OCI-LY7 (cell line): ENCODE data around the gene LRFN2. TPM values are rescaled to one million over a fixed set of nuclear protein-coding genes. Genes with fewer than 3 reads are reported as not detected.

ENCODE experiments used
- BruUV-seq: library from RNA; stranded (reverse); fragments of 400-500 nt; replicated peaks from 2 replicates; lab custom pipeline; 2021; lab: Mats Ljungman, UMichigan
- CTCF ChIA-PET: fragments of 300-600 bp; sonication (Branson Sonifier 250); formaldehyde crosslinking; loops from one replicate; lab custom pipeline; 2022; ENCODE audit warnings: antibody characterized with exemption; ENCODE audit not compliant: unreplicated experiment; lab: Charles Lee
- POLR2A ChIA-PET: fragments of 300-600 bp; sonication (Branson Sonifier 250); formaldehyde crosslinking; loops from one replicate; lab custom pipeline; 2022; ENCODE audit warnings: antibody characterized with exemption; lab: Charles Lee
- DNase-seq: peaks from one replicate; pipeline ENCODE4 v3.0.0-alpha.2; 2015; ENCODE audit warnings: low spot score
- H2AFZ ChIP-seq: fragments of 200-600 bp; sonication (generic), shearing (Covaris generic); 2 replicates; pipeline ENCODE4 v1.6.1; 2014; ENCODE audit warnings: mild to moderate bottlenecking, antibody characterized with exemption, low read length, moderate library complexity
- H3K27ac ChIP-seq: fragments of 200-600 bp; sonication (generic); 2 replicates; pipeline ENCODE4 v1.5.1; 2014; ENCODE audit warnings: mixed run types, low read depth, mild to moderate bottlenecking, moderate library complexity, low read length, inconsistent platforms; ENCODE audit not compliant: poor library complexity, severe bottlenecking
- H3K36me3 ChIP-seq: fragments of 200-600 bp; sonication (generic); 2 replicates; pipeline ENCODE4 v1.6.1; 2014; ENCODE audit warnings: mild to moderate bottlenecking, antibody characterized with exemption, low read length, moderate library complexity, mixed read lengths; ENCODE audit not compliant: insufficient read depth
- H3K4me1 ChIP-seq: fragments of 200-600 bp; sonication (generic); 2 replicates; pipeline ENCODE4 v1.5.1; 2014; ENCODE audit warnings: mild to moderate bottlenecking, low read length; ENCODE audit not compliant: insufficient read depth, poor library complexity, severe bottlenecking
- H3K4me2 ChIP-seq: fragments of 200-600 bp; sonication (generic); 2 replicates; pipeline ENCODE4 v1.6.1; 2014; ENCODE audit warnings: mild to moderate bottlenecking, low read length
- H3K4me3 ChIP-seq: fragments of 200-600 bp; sonication (generic); 2 replicates; pipeline ENCODE4 v1.5.1; 2014; ENCODE audit warnings: mild to moderate bottlenecking, low read depth, low read length; ENCODE audit not compliant: poor library complexity, severe bottlenecking
- H3K79me2 ChIP-seq: fragments of 200-600 bp; sonication (generic); 2 replicates; pipeline ENCODE4 v1.6.1; 2016; ENCODE audit warnings: low read depth, mild to moderate bottlenecking, low read length, moderate library complexity, mixed read lengths; ENCODE audit not compliant: insufficient read depth
- H3K9me2 ChIP-seq: fragments of 200-600 bp; sonication (generic); 2 replicates; pipeline ENCODE4 v1.6.1; 2016; ENCODE audit warnings: mild to moderate bottlenecking, low read length, mixed read lengths; ENCODE audit not compliant: insufficient read depth
- H3K9me3 ChIP-seq: fragments of 200-600 bp; sonication (generic); 2 replicates; pipeline ENCODE4 v1.6.1; 2014; ENCODE audit warnings: mild to moderate bottlenecking, mixed run types, low read length, mixed read lengths
- H4K20me1 ChIP-seq: fragments of 200-600 bp; sonication (generic); 2 replicates; pipeline ENCODE4 v1.6.1; 2014; ENCODE audit warnings: mild to moderate bottlenecking, antibody characterized with exemption, low read length, moderate library complexity, mixed read lengths; ENCODE audit not compliant: insufficient read depth
- EZH2phosphoT487 ChIP-seq: fragments of 200-600 bp; sonication (generic); IDR thresholded peaks from 2 replicates; pipeline ENCODE4 v1.6.1; 2018; ENCODE audit warnings: low read depth, borderline replicate concordance, mild to moderate bottlenecking, mixed run types, antibody characterized with exemption, low read length, moderate library complexity, mixed read lengths
- intact Hi-C: fragments of 100-400 bp; cut with micrococcal nuclease; formaldehyde crosslinking; loops from one replicate; pipeline ENCODE4 v1.10.0; 2022; ENCODE audit not compliant: unreplicated experiment
- total RNA-seq, 2 experiments: library from RNA; depleted of rRNA in 1 of 2; stranded (reverse); fragments of >200 nt in 1 of 2; shearing (Covaris generic) in 1 of 2; gene quantifications; 2 replicates each; pipeline ENCODE4 v1.2.3, GENCODE V29; 2014 to 2022
- TF ChIP-seq, protein P1 (sequence below): fragments of 200-600 bp; sonication (generic); conservative IDR thresholded peaks from 2 replicates; pipeline ENCODE4 v1.5.1; 2014; ENCODE audit warnings: mild to moderate bottlenecking, antibody characterized with exemption, low read length, moderate library complexity, mixed read lengths

LRFN2 gene
- total RNA-seq, 2 experiments from 2014 or later, result not detected

DNA sequence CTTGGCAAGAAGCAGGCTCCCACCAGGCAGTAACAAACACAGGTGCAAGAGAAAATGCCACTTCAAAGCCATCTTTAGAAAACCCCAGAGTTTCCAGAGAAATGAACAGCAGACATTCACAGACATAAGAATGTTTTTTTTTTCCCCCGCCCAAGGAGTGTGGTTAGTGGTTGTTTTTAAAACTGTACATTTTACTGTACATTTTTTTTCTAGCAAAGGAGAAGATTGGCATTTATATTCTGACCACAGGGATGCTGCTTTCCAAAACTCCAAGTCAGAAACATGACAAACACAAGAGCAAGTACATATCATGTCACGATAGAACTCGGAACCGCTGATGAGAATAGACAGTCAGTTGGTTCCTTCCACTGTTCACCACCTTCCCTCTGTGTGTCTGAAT lies 197.9 kb downstream of the LRFN2 start:
- TF ChIP-seq, protein P1, sequence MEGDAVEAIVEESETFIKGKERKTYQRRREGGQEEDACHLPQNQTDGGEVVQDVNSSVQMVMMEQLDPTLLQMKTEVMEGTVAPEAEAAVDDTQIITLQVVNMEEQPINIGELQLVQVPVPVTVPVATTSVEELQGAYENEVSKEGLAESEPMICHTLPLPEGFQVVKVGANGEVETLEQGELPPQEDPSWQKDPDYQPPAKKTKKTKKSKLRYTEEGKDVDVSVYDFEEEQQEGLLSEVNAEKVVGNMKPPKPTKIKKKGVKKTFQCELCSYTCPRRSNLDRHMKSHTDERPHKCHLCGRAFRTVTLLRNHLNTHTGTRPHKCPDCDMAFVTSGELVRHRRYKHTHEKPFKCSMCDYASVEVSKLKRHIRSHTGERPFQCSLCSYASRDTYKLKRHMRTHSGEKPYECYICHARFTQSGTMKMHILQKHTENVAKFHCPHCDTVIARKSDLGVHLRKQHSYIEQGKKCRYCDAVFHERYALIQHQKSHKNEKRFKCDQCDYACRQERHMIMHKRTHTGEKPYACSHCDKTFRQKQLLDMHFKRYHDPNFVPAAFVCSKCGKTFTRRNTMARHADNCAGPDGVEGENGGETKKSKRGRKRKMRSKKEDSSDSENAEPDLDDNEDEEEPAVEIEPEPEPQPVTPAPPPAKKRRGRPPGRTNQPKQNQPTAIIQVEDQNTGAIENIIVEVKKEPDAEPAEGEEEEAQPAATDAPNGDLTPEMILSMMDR, result no peak
- no peak for TF ChIP-seq EZH2phosphoT487
- H3K9me3 ChIP-seq, result no peaks in the 10 kb centered on the region
- BruUV-seq, result no TSS peak

DNA sequence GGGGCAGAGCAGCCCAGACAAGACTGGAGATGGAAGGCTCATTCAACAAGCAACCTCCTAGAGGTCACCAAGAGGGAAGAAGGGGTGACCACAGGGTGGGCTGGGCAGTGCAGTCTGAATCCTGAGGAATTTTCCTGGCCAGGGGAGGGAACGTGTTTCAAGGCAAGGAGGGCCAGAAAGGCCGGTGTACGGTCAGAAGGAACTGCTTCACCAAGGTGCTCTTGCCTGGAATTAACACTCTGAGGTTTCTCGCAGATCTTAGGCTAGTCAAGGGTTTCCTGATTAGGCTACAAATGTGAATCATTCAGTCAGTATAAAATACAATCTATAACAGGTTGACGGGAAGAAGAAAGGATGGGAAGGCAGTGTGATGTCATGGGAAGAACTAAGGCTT lies 199.3 kb downstream of the LRFN2 start:
- H3K27ac ChIP-seq, result no peak overlapping the region
- no peaks in the 10 kb centered on the region for H3K9me3 ChIP-seq
- no peak for DNase-seq
- H3K4me3 ChIP-seq, result no peak overlapping the region
- H3K9me2 ChIP-seq, result no peaks in the 10 kb centered on the region
- no peak overlapping the region for H3K4me2 ChIP-seq
- intact Hi-C loops, result no loop called here
- TF ChIP-seq EZH2phosphoT487, result no peak
- TF ChIP-seq, protein P1, result no peak
- H4K20me1 ChIP-seq, result no peaks in the 10 kb centered on the region
- ChIA-PET CTCF (no interaction called here), POLR2A (no interaction called here)
- no peaks in the 10 kb centered on the region for H3K4me1 ChIP-seq
- BruUV-seq, result no TSS peak
- no peak overlapping the region for H2AFZ ChIP-seq
- H3K79me2 ChIP-seq, result no peaks in the 10 kb centered on the region
- H3K36me3 ChIP-seq, result no peaks in the 10 kb centered on the region

More for the DNA sequence above, 197.9 kb downstream of the LRFN2 start:
- H3K27ac ChIP-seq, result no peak overlapping the region
- DNase-seq, result no peak
- no peaks in the 10 kb centered on the region for H4K20me1 ChIP-seq
- no peaks in the 10 kb centered on the region for H3K4me1 ChIP-seq
- no peaks in the 10 kb centered on the region for H3K9me2 ChIP-seq
- no peaks in the 10 kb centered on the region for H3K79me2 ChIP-seq
- POLR2A ChIA-PET, result no interaction called here
- H2AFZ ChIP-seq, result no peak overlapping the region
- intact Hi-C loops, result no loop called here
- H3K36me3 ChIP-seq, result no peaks in the 10 kb centered on the region
- H3K4me3 ChIP-seq, result no peak overlapping the region
- CTCF ChIA-PET, result no interaction called here
- no peak overlapping the region for H3K4me2 ChIP-seq

DNA sequence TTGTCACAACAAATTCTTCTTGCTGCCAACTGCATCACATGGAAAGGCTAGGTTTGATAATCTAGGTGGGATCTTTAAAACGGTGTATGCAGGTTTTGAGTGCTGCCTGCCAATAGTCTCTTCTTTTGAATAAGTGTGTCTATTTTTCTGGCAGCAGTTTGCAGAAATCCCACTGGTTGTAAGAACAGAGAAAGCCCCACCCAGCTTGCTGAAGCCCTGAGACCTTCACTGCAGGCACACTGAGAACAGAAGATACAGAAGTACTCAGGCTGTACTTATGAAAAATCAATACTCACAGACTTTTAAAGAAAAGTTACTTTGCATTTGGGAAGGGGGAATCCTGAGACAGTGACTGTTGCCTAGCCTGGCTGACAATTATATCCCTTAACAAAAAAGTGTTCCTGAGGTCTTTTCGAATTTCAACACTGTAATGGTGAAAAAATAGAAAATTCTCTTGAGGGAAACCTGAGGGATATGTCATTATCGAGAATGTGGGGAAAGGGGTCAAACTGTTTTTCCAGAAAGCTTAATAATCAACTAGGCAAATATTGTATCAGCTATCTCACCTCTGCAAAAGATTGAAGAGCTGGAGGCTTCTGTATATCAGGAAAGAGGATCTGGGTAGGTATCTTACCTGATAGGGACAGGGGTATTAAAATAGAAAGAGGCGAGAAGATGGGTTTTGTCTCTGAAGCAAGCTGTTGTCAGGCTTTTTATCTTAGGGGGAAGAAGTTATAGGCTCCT lies 199.9 kb downstream of the LRFN2 start:
- Histone ChIP-seq H3K4me2 (no peak overlapping the region), H4K20me1 (no peaks in the 10 kb centered on the region), H3K79me2 (no peaks in the 10 kb centered on the region), H3K4me3 (no peak overlapping the region), H2AFZ (no peak overlapping the region), H3K9me2 (no peaks in the 10 kb centered on the region), H3K27ac (no peak overlapping the region), H3K36me3 (no peaks in the 10 kb centered on the region), H3K9me3 (no peaks in the 10 kb centered on the region), H3K4me1 (no peaks in the 10 kb centered on the region)
- TF ChIP-seq EZH2phosphoT487, result no peak
- TF ChIP-seq, protein P1, result no peak
- ChIA-PET CTCF (no interaction called here), POLR2A (no interaction called here)
- intact Hi-C loops, result no loop called here
- no TSS peak for BruUV-seq
- DNase-seq, result no peak
